HG03558 (cell line): Measurements from ENCODE around the gene NCR3LG1.

Source experiments
- ATAC-seq: cut with Tn5 transposase; IDR thresholded peaks from one replicate; pipeline ENCODE4 v1.9.1; 2021; ENCODE audit warnings: moderate number of reproducible peaks; ENCODE audit not compliant: unreplicated experiment; ENCODE audit errors: extremely low read depth

The NCR3LG1 gene

DNA sequence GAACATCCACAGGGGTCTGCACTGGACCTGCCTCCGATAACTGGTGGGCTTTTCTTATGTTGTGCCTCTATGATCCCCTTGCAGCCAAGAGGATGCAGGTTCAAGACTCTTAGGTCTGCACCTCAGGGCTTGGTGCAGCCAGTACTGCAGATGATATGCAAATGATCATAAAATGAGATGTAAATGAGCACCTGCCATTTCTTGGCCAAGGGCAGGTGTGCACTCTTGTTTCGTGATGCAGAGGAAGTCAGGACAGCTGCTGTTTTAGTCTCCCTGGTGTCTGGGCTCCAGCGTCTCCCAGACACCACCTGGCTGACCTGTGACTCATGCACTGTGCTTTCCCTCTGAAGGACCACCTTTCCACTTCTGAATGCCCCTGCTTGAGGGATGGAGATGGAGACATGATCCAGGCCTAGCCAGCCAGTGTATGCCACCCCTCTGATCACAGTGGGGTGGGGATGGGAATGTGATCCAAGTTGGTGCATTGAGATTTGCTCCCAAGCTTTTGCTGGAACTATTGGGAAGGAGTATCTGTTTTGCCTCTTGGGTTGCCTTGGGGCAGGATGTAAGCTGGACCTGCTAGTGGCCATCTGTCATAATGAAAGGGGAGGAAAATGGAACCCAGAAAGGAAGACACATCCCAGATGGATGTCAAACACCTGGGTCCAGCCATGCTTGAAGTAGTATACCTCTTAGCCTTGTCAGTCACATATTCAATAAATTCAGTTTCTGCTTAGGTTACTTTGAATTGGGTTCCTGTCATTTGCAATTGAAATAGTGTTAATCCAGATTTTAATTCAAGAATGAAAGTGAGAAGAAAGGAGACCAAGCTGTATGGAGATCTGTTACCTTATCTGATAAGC is 40.1 kb downstream of the NCR3LG1 start:
- no peak for ATAC-seq

DNA sequence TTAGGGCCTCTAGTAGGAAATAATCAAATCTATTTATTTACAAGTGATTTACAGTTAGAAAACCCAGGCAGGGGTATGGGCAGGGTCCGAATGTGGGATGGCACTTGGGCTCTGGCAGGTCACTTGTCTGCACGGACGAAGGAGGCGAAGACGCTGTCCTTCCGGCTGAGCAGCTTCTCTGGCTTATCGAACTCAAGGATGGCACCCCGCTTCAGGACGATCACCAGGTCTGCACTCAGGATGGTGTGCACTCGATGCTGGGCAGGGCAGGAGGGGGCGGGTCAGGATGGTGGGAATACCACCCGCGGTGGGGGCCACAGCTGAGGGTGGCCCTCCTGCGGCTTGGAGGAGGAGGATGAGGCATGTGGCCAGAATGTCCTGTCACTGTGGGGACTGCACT is 41.3 kb downstream of the NCR3LG1 start:
- ATAC-seq, result no peak

DNA sequence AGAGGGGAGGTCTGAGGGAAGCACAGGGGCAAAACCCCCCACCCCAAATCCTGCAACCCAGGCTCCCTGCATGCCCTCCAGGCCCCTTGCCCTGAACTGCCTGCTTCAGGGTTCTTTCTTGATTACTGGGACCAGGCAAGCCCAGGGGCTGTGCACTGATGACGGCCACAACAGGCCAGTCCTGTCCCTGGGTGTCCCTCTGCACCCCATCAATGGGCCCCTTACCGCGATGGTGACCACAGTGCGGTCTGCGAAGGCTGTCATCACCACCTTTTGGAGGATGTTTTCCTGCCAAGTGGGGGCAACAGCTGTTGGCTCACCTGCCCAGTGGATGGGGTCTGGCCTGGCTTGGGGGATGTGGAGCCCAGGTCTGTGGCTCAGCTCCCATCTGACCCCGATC is 41.9 kb downstream of the NCR3LG1 start:
- ATAC-seq, result no peak

DNA sequence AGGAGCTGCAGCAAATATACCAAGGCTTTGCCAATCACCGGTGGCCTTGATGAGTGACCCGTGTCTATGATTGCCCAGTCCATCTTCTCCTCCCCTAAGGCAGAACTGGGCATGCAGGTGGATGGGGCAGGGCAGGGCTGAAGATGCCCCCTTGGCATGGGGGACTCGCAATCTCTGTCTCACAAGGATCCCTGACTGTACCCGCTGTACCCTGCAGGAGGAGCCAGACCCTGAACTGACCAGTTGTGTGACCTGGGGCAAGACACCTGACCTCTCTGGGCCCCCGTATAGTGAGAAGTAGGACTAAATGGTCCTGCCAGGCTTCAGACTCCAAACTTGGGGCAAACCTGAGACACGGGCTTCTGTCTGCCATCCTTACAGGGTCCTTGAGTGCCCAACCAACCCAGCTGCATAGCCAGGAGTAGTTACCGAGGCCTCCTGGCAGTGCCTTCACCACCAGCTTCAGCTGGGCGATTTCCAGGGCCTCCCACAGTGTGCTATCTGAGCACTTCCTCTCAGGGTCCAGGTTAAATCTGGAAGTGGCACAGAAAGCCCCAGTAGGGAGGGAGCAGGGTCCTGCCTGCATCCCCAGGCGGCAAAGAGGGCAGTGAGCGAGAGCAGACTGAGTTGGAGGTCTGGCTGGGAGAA is 43.3 kb downstream of the NCR3LG1 start:
- ATAC-seq, result no peak

- ATAC-seq, result no peak
Observed at GRCh38 chr11:17395554-17395961, 44.0 kb downstream of the NCR3LG1 start.

DNA sequence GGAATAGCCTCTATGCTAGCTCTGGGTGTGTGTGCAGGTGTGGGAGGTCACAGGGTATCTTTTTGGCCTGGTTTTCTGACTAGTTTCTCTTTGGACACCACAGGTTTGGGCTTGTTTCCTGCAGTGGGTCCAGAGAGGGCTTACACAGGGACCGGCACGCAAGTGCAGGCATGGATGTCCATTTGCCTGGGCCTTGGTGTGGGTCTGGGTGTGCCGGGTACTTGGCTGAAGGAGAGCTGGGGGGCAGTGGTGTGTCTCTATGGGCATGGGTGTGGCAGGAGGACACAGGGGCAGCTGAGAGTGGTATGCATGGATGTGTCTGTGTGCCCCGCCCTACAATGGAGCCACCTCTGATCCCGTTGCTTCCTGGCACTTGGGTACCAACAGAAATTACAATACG is 44.4 kb downstream of the NCR3LG1 start:
- no peak for ATAC-seq

GRCh38 chr11:17396598-17397310 is 45.2 kb downstream of the NCR3LG1 start:
- no peak for ATAC-seq

GRCh38 chr11:17397311-17398002 is 45.9 kb downstream of the NCR3LG1 start:
- no peak for ATAC-seq

GRCh38 chr11:17399236-17399635 is 47.6 kb downstream of the NCR3LG1 start:
- ATAC-seq, result no peak

DNA sequence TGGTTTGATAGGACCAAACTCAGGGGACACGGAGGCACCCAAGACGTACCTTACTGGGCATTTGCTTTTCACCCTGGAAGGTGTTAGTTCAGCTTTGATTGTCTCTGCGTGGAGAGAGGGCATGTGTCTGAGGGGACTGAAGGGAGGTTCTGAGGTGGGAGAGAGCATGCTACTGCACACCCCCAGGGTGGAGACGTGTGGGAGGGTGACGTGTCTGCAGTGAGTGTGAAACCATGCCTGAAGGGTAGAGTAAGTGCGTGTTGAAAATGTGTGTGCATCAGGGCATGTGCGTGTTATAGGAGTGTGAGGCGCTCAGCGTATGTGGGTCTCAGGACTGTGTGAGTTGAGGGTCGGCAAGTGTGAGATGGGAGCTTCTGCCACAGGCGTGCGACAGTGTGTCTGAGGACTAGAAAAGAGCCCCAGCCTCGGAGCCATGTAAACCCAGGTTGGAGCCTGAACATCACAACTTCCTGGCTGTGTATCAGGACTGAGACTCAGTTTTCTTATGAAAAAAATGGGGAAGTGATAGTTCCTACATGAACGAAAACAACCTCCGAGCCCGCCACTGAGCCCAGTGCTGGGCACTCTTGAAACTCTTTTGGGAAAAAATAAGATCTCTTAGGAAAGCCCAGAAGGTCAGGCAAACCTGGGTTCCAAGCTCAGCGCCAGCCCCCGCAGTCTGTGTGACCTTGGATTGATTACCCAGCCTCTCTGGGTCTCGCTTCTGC is 48.6 kb downstream of the NCR3LG1 start:
- ATAC-seq, result no peak

DNA sequence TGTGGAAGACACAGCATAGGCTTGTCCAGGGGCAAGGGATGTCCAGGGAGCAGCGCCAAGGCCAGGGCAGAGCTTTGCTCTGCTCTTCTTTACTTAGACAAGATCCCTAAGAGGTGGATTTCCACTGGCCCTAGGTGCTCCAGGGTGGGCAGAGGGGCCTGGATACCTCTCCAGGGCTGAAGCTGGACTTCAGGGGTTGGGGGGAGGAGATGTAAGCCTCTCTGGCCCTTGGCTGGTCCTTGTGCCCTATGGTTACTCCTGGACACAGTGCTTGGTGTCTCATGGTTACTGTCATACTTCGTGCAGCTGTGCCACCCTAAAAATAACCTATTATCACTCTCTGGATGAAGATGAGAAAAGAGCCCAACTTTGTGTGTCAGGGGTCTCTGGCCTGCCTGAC is 49.7 kb downstream of the NCR3LG1 start:
- no peak for ATAC-seq

- ATAC-seq, result no peak
Observed at GRCh38 chr11:17401841-17402240, 50.2 kb downstream of the NCR3LG1 start.

DNA sequence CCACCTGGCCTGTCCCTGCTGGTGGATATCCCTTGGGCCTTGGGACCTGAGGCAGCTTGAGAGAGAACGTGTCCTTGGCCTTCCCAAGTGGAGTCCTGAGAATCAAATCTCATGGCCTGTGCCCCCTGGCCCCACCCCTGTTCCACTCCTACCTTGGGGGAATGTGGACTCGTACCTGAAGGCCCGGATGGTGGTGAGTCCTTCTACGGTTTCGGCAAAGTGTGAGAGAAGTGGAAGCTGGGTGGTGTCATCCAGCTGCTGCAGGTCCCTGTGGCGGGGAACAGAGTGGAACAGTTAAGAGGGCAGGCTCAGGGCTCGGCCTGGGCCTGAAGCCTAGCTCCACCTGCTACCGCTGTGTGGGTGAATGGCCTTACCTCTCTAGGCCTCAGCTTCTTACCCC is 50.9 kb downstream of the NCR3LG1 start:
- ATAC-seq, result no peak

GRCh38 chr11:17403980-17404759 is 52.6 kb downstream of the NCR3LG1 start:
- no peak for ATAC-seq

DNA sequence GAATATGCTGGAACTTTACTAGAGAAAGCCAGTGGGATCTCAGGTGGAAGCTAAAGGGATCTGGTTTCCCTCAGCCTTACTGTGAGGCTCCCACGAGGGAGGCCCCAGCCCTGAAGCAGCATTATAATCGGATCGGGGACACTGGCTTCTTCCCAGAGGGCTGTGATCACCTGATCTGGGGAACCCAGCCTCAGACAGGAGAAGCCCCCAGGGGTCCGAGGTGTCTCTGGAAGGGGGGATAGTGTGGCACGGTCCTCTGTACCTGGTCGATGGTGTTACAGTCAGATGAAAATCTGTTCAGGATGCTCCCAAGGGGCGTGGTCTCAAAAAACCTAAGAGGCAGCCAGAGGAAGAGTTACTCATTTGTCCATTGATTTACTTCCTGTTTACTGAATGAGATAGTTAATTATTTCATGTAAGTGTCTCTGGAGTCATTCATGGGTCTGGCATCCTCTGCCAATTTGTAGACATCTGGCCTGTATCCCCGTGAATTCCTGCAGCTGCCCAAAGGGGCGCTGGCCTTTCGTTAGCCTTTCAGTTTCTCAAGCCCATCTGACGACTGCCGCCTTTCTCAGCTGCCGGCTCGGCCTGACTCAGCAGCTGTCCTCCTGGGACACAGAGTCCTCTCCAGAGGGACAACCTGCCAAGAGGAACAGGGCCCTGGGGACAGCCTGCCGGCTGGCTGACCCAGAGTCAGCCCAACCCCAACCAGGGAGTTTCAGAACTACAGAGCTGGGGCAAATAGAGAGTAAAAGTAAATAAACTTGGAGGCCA is 53.8 kb downstream of the NCR3LG1 start:
- ATAC-seq, result no peak

- ATAC-seq, result no peak
Observed at GRCh38 chr11:17406082-17406817, 54.6 kb downstream of the NCR3LG1 start.

DNA sequence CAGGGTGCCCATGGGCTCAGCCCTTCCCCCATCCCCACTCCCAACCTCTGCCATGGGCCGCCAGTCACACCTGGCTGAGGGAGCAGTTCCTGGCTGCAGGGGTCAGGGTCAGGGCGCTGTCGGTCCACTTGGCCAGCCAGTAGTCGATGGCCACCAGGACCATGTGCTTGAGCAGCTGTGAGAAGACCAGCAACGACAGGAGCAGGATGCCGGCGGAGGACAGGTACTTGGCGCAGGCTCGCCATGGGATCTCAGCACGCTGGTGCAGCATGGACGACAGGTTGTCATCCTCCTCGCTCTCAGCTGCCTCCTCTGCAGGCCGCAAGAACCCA is 55.2 kb downstream of the NCR3LG1 start:
- no peak for ATAC-seq

- ATAC-seq, result no peak
Observed at GRCh38 chr11:17407575-17407974, 56.0 kb downstream of the NCR3LG1 start.
